CD4-positive, alpha-beta memory T cell (primary cell): ENCODE results near the gene CLCN1. TPM values are rescaled to one million over a fixed set of nuclear protein-coding genes. Genes with fewer than 3 reads are reported as not detected.
A peak's percentile ranks its signal among the peaks of the same experiment; 100 is the strongest.
"Not testable (repeated sequence)": the region's sequence is repeated elsewhere in the genome, so short reads cannot be mapped to it uniquely, and the experiment has no call there.

Source experiments
- CTCF ChIA-PET: fragments of 350-600 bp; sonication (Branson Sonifier 250); formaldehyde crosslinking; loops from one replicate; lab custom pipeline; 2021; ENCODE audit warnings: inconsistent platforms; ENCODE audit not compliant: partially characterized antibody; lab: Charles Lee
- POLR2A ChIA-PET: fragments of 350-600 bp; sonication (Branson Sonifier 250); formaldehyde crosslinking; loops from one replicate; lab custom pipeline; 2021; ENCODE audit not compliant: partially characterized antibody; lab: Charles Lee
- DNase-seq, 5 donors: peaks; one replicate each; pipeline versions ENCODE4 v3.0.0 to v3.0.0-alpha.2; 2020 to 2022; ENCODE audit warnings: mixed read lengths in 1 of 5
- H3K27ac ChIP-seq: one replicate; pipeline ENCODE4 v1.7.0; 2013; ENCODE audit warnings: low read depth, low read length
- H3K27me3 ChIP-seq: 2 replicates; pipeline ENCODE4 v1.7.0; 2013; ENCODE audit warnings: mild to moderate bottlenecking, low read length, moderate library complexity; ENCODE audit not compliant: insufficient read depth
- H3K36me3 ChIP-seq: 2 replicates; pipeline ENCODE4 v1.7.0; 2013; ENCODE audit warnings: mild to moderate bottlenecking, low read length, moderate library complexity; ENCODE audit not compliant: insufficient read depth
- H3K4me1 ChIP-seq: 2 replicates; pipeline ENCODE4 v1.7.0; 2013; ENCODE audit warnings: mild to moderate bottlenecking, low read length, moderate library complexity; ENCODE audit not compliant: insufficient read depth
- H3K4me3 ChIP-seq, 2 donors: one replicate each; pipeline ENCODE4 v1.7.0; 2013; ENCODE audit warnings: low read length in 2 of 2, mild to moderate bottlenecking in 1 of 2
- H3K9me3 ChIP-seq, 2 donors: one replicate each; pipeline ENCODE4 v1.7.0; 2013; ENCODE audit warnings: low read length in 2 of 2, control low read depth in 1 of 2; ENCODE audit not compliant: control insufficient read depth in 1 of 2
- H3K27ac Mint-ChIP-seq, 7 donors: one replicate each; pipeline ENCODE4 v1.8.0; 2020 to 2021; ENCODE audit warnings: mixed read lengths in 7 of 7, mild to moderate bottlenecking in 6 of 7, inconsistent platforms in 3 of 7, moderate library complexity in 3 of 7
- H3K27me3 Mint-ChIP-seq, 2 donors: one replicate each; pipeline ENCODE4 v1.8.0; 2020 to 2021; ENCODE audit warnings: mixed read lengths in 2 of 2
- H3K36me3 Mint-ChIP-seq, 2 donors: one replicate each; pipeline ENCODE4 v1.8.0; 2020 to 2021; ENCODE audit warnings: mixed read lengths in 2 of 2, inconsistent platforms in 1 of 2, mild to moderate bottlenecking in 1 of 2
- H3K4me1 Mint-ChIP-seq, 4 donors: one replicate each; pipeline ENCODE4 v1.8.0; 2020 to 2021; ENCODE audit warnings: mixed read lengths in 4 of 4, mild to moderate bottlenecking in 1 of 4
- H3K4me3 Mint-ChIP-seq, 8 donors: one replicate each; pipeline ENCODE4 v1.8.0; 2020 to 2021; ENCODE audit warnings: mixed read lengths in 8 of 8, mild to moderate bottlenecking in 7 of 8, moderate library complexity in 6 of 8, inconsistent platforms in 3 of 8
- H3K9me3 Mint-ChIP-seq, 8 donors: one replicate each; pipeline ENCODE4 v1.8.0; 2020 to 2021; ENCODE audit warnings: mixed read lengths in 8 of 8, mild to moderate bottlenecking in 5 of 8, inconsistent platforms in 3 of 8, moderate library complexity in 1 of 8
- intact Hi-C: fragments of 100-400 bp; cut with micrococcal nuclease; formaldehyde crosslinking; loops from one replicate; pipeline ENCODE4 v1.15.1; 2023
- polyA plus RNA-seq, 2 donors: library from polyadenylated mRNA; unstranded; fragments of 300-500 nt; fragmentation: Illumina TruSeq; gene quantifications; one replicate each; pipeline ENCODE4 v1.2.3, GENCODE V29; 2021
- total RNA-seq, 2 experiments: library from RNA; stranded (reverse); gene quantifications; one replicate each; pipeline ENCODE4 v1.2.3, GENCODE V29; 2021

CLCN1 gene
- total and polyA plus RNA-seq, 4 experiments from 2014 or later = 0.06 TPM; not detected in 3

- Histone ChIP-seq H3K4me3 (no peak overlapping the region), H3K36me3 (peaks cover 64% of the 10 kb centered on the region), H3K4me1 (peaks cover 7% of the 10 kb centered on the region), H3K27me3 (no peaks in the 10 kb centered on the region), H3K9me3 (no peaks in the 10 kb centered on the region), H3K27ac (no peak overlapping the region)
- H3K27me3 Mint-ChIP-seq = no peaks in the 10 kb centered on the region
- intact Hi-C loops = no loop called here
- no peak for DNase-seq
- H3K36me3 Mint-ChIP-seq = peaks cover 24 to 62% of the 10 kb centered on the region in 2 donors
- CTCF ChIA-PET = interaction anchor here (0.9 to 2.4 kb wide), 5 partner anchors 12 to 92 kb away, joined by 3 to 11 read pairs (median 6); no protein-coding TSS in a partner anchor
- no peaks in the 10 kb centered on the region for H3K9me3 Mint-ChIP-seq
- POLR2A ChIA-PET = interaction anchor here (1.8 to 6.7 kb wide), 4 partner anchors 7 to 15 kb away, joined by 8 to 42 read pairs (median 19); partner anchors contain the start of genes EPHA1 and ZYX
- no peak overlapping the region for H3K27ac Mint-ChIP-seq
- no peak overlapping the region for H3K4me3 Mint-ChIP-seq
- H3K4me1 Mint-ChIP-seq = peaks cover 7 to 21% (median 12%) of the 10 kb centered on the region in 4 donors
Observed at GRCh38 chr7:143391462-143392404, 75.8 kb downstream of the CLCN1 start.

GRCh38 chr7:143392427-143392826 lies 76.5 kb downstream of the CLCN1 start:
- H3K4me3 ChIP-seq, H3K9me3 Mint-ChIP-seq, H3K27me3 Mint-ChIP-seq, DNase-seq, H3K9me3 ChIP-seq, H3K27me3 ChIP-seq, H3K27ac ChIP-seq, H3K4me1 ChIP-seq, H3K4me3 Mint-ChIP-seq, H3K27ac Mint-ChIP-seq, intact Hi-C loops: not testable (repeated sequence)
- Mint-ChIP-seq H3K4me1 (peaks cover 7 to 21% (median 12%) of the 10 kb centered on the region in 4 donors), H3K36me3 (peaks cover 26 to 66% of the 10 kb centered on the region in 2 donors)
- CTCF ChIA-PET = interaction anchor here (1.0 to 2.4 kb wide), 4 partner anchors 10 to 93 kb away, joined by 3 to 11 read pairs (median 6); no protein-coding TSS in a partner anchor
- H3K36me3 ChIP-seq = peaks cover 60% of the 10 kb centered on the region
- POLR2A ChIA-PET = interaction anchor here (1.0 to 6.7 kb wide), 4 partner anchors 8 to 83 kb away, joined by 3 to 42 read pairs (median 19); partner anchors contain the start of genes EPHA1 and ZYX

- no peaks in the 10 kb centered on the region for H3K9me3 Mint-ChIP-seq
- Histone ChIP-seq H3K36me3 (peaks cover 61% of the 10 kb centered on the region), H3K27me3 (no peaks in the 10 kb centered on the region), H3K4me3 (no peak overlapping the region), H3K27ac (no peak overlapping the region), H3K4me1 (no peaks in the 10 kb centered on the region), H3K9me3 (no peaks in the 10 kb centered on the region)
- H3K4me3 Mint-ChIP-seq = no peak overlapping the region
- CTCF ChIA-PET = interaction anchor here (1.0 to 2.4 kb wide), 4 partner anchors 10 to 93 kb away, joined by 3 to 11 read pairs (median 6); no protein-coding TSS in a partner anchor
- no peaks in the 10 kb centered on the region for H3K27me3 Mint-ChIP-seq
- DNase-seq = no peak
- intact Hi-C loops = no loop called here
- peaks cover 7 to 21% (median 13%) of the 10 kb centered on the region in 4 donors for H3K4me1 Mint-ChIP-seq
- peaks cover 31 to 67% of the 10 kb centered on the region in 2 donors for H3K36me3 Mint-ChIP-seq
- POLR2A ChIA-PET = interaction anchor here (1.0 to 6.7 kb wide), 4 partner anchors 8 to 83 kb away, joined by 3 to 42 read pairs (median 19); partner anchors contain the start of genes EPHA1 and ZYX
- peak overlapping the region in 3 of 7 donors; percentile 3 to 24 (median 8) for H3K27ac Mint-ChIP-seq
Observed at GRCh38 chr7:143392875-143393266, 77.0 kb downstream of the CLCN1 start.

GRCh38 chr7:143393267-143394041 lies 77.5 kb downstream of the CLCN1 start:
- peaks cover 31 to 69% of the 10 kb centered on the region in 2 donors for H3K36me3 Mint-ChIP-seq
- H3K4me3 Mint-ChIP-seq = no peak overlapping the region
- no peaks in the 10 kb centered on the region for H3K9me3 Mint-ChIP-seq
- H3K4me1 Mint-ChIP-seq = peaks cover 7 to 21% (median 13%) of the 10 kb centered on the region in 4 donors
- Histone ChIP-seq H3K36me3 (peaks cover 61% of the 10 kb centered on the region), H3K27me3 (no peaks in the 10 kb centered on the region), H3K27ac (no peak overlapping the region), H3K4me1 (no peaks in the 10 kb centered on the region), H3K4me3 (no peak overlapping the region), H3K9me3 (no peaks in the 10 kb centered on the region)
- H3K27me3 Mint-ChIP-seq = no peaks in the 10 kb centered on the region
- peak overlapping the region in 6 of 7 donors; percentile 3 to 48 (median 22) for H3K27ac Mint-ChIP-seq
- POLR2A ChIA-PET = interaction anchor here (0.8 to 6.7 kb wide), 5 partner anchors 9 to 84 kb away, joined by 3 to 42 read pairs (median 17); partner anchors contain the start of genes EPHA1 and ZYX
- CTCF ChIA-PET = interaction anchor here (0.8 to 2.4 kb wide), 6 partner anchors 8 to 23 kb away, joined by 3 to 11 read pairs (median 4); no protein-coding TSS in a partner anchor
- intact Hi-C loops = no loop called here
- no peak for DNase-seq

- Mint-ChIP-seq H3K36me3 (peaks cover 33 to 70% of the 10 kb centered on the region in 2 donors), H3K4me1 (peaks cover 7 to 20% (median 14%) of the 10 kb centered on the region in 4 donors), H3K9me3 (no peaks in the 10 kb centered on the region), H3K4me3 (no peak overlapping the region), H3K27ac (peak overlapping the region in 4 of 7 donors; percentile 6 to 55 (median 48)), H3K27me3 (no peaks in the 10 kb centered on the region)
- no peaks in the 10 kb centered on the region for H3K27me3 ChIP-seq
- intact Hi-C loops = no loop called here
- ChIA-PET CTCF (interaction anchor here (0.8 to 2.4 kb wide), 5 partner anchors 8 to 21 kb away, joined by 3 to 11 read pairs (median 5); no protein-coding TSS in a partner anchor), POLR2A (interaction anchor here (0.8 to 6.7 kb wide), 4 partner anchors 10 to 22 kb away, joined by 3 to 42 read pairs (median 19); partner anchors contain the start of genes EPHA1 and ZYX)
- H3K9me3 ChIP-seq = no peaks in the 10 kb centered on the region
- DNase-seq = no peak
- H3K4me1 ChIP-seq = no peaks in the 10 kb centered on the region
- peaks cover 55% of the 10 kb centered on the region for H3K36me3 ChIP-seq
- no peak overlapping the region for H3K27ac ChIP-seq
- H3K4me3 ChIP-seq = no peak overlapping the region
Observed at GRCh38 chr7:143394068-143394467, 78.2 kb downstream of the CLCN1 start.

- no peaks in the 10 kb centered on the region for H3K9me3 Mint-ChIP-seq
- ChIA-PET CTCF (interaction anchor here (1.0 to 2.0 kb wide), 4 partner anchors 9 to 50 kb away, joined by 3 to 6 read pairs (median 4); no protein-coding TSS in a partner anchor), POLR2A (interaction anchor here (1.5 to 6.7 kb wide), 3 partner anchors 13 to 95 kb away, joined by 4 to 42 read pairs (median 15); partner anchors contain the start of genes EPHA1 and ZYX)
- no peak overlapping the region for H3K4me3 Mint-ChIP-seq
- no peak overlapping the region for H3K27ac ChIP-seq
- no peaks in the 10 kb centered on the region for H3K9me3 ChIP-seq
- no peaks in the 10 kb centered on the region for H3K27me3 ChIP-seq
- H3K36me3 Mint-ChIP-seq = peaks cover 28 to 63% of the 10 kb centered on the region in 2 donors
- H3K36me3 ChIP-seq = peaks cover 48% of the 10 kb centered on the region
- no peak for DNase-seq
- H3K27ac Mint-ChIP-seq = peak overlapping the region in 6 of 7 donors; percentile 1 to 85 (median 46)
- no peaks in the 10 kb centered on the region for H3K4me1 ChIP-seq
- H3K4me1 Mint-ChIP-seq = peaks cover 4 to 14% (median 12%) of the 10 kb centered on the region in 4 donors
- H3K4me3 ChIP-seq = no peak overlapping the region
- intact Hi-C loops = no loop called here
- H3K27me3 Mint-ChIP-seq = no peaks in the 10 kb centered on the region
Observed at GRCh38 chr7:143394777-143395176, 78.9 kb downstream of the CLCN1 start.
